ENCODE data around the gene MRTFB.

The MRTFB gene

GRCh38 chr16:14215941-14216340 lies 144.8 kb downstream of the MRTFB start:
- Histone ChIP-seq H4K20me1 (ENCODE audit: insufficient read depth, low read length) (no peaks in the 10 kb centered on the region), H3K9ac (ENCODE audit: low read length) (no peak overlapping the region), H3K4me1 (ENCODE audit: low read length) (no peaks in the 10 kb centered on the region), H3K27me3 (ENCODE audit: low read depth, low read length) (no peaks in the 10 kb centered on the region), H3K4me3 (ENCODE audit: low read length) (no peak overlapping the region), H3K9me3 (ENCODE audit: insufficient read depth, low read length) (no peaks in the 10 kb centered on the region), H2AFZ (ENCODE audit: low read depth, low read length) (no peak overlapping the region), H3K27ac (ENCODE audit: low read length) (no peak overlapping the region), H3K4me2 (ENCODE audit: low read length) (no peak overlapping the region), H3K36me3 (replicated peaks; ENCODE audit: low read depth, low read length) (peaks cover 9% of the 10 kb centered on the region), H3K79me2 (ENCODE audit: low read length) (no peaks in the 10 kb centered on the region)
- TF ChIP-seq CTCF (IDR thresholded peaks at IDR 0.05; ENCODE audit: low read depth, low read length) (no peak), EZH2phosphoT487 (IDR thresholded peaks at IDR 0.05; ENCODE audit: low read depth) (no peak)

DNA sequence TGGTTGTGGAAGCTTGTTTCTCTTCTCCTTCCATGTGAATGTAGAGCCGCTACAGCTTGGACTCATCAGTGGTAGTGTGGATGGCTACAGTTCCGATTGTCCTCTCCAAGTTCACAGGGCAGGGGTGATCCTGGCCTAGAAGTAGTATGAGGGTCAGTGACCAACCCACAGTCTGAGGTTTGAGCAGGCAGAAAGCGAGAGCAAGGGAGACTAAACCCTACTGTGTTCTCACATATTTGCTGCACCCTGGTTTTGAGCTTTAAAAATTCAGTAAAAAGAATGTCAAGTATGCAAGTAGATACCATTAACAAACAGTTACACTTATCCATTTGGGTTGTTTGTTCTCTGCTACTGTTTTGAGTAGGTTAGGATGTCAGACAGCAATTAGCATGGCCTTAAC lies 148.9 kb downstream of the MRTFB start:
- no peaks in the 10 kb centered on the region for H3K27me3 ChIP-seq (ENCODE audit: low read depth, low read length)
- no peak for TF ChIP-seq CTCF (IDR thresholded peaks at IDR 0.05; ENCODE audit: low read depth, low read length)
- no peak for TF ChIP-seq EZH2phosphoT487 (IDR thresholded peaks at IDR 0.05; ENCODE audit: low read depth)
- H3K9me3 ChIP-seq (ENCODE audit: insufficient read depth, low read length): no peaks in the 10 kb centered on the region
- no peak overlapping the region for H3K4me3 ChIP-seq (ENCODE audit: low read length)
- H3K36me3 ChIP-seq (replicated peaks; ENCODE audit: low read depth, low read length): peaks cover 23% of the 10 kb centered on the region
- no peak overlapping the region for H3K9ac ChIP-seq (ENCODE audit: low read length)
- H3K79me2 ChIP-seq (ENCODE audit: low read length): no peaks in the 10 kb centered on the region
- no peaks in the 10 kb centered on the region for H4K20me1 ChIP-seq (ENCODE audit: insufficient read depth, low read length)
- no peak overlapping the region for H3K4me2 ChIP-seq (ENCODE audit: low read length)
- no peaks in the 10 kb centered on the region for H3K4me1 ChIP-seq (ENCODE audit: low read length)
- H2AFZ ChIP-seq (ENCODE audit: low read depth, low read length): no peak overlapping the region
- no peak overlapping the region for H3K27ac ChIP-seq (ENCODE audit: low read length)

- H3K9ac ChIP-seq (ENCODE audit: low read length): no peak overlapping the region
Observed at GRCh38 chr16:14223632-14224031, 152.5 kb downstream of the MRTFB start.

GRCh38 chr16:14225457-14225856 lies 154.3 kb downstream of the MRTFB start:
- Histone ChIP-seq H3K9ac (ENCODE audit: low read length) (no peak overlapping the region), H3K27me3 (ENCODE audit: low read depth, low read length) (no peaks in the 10 kb centered on the region), H3K4me3 (ENCODE audit: low read length) (no peak overlapping the region), H2AFZ (ENCODE audit: low read depth, low read length) (no peak overlapping the region), H3K79me2 (ENCODE audit: low read length) (no peaks in the 10 kb centered on the region), H3K27ac (ENCODE audit: low read length) (no peak overlapping the region), H3K9me3 (ENCODE audit: insufficient read depth, low read length) (no peaks in the 10 kb centered on the region), H4K20me1 (ENCODE audit: insufficient read depth, low read length) (no peaks in the 10 kb centered on the region), H3K36me3 (replicated peaks; ENCODE audit: low read depth, low read length) (peaks cover 16% of the 10 kb centered on the region), H3K4me2 (ENCODE audit: low read length) (no peak overlapping the region), H3K4me1 (ENCODE audit: low read length) (no peaks in the 10 kb centered on the region)
- TF ChIP-seq EZH2phosphoT487 (IDR thresholded peaks at IDR 0.05; ENCODE audit: low read depth) (no peak), CTCF (IDR thresholded peaks at IDR 0.05; ENCODE audit: low read depth, low read length) (no peak)

More at GRCh38 chr16:14223632-14224031, 152.5 kb downstream of the MRTFB start:
- Histone ChIP-seq H3K79me2 (ENCODE audit: low read length) (no peaks in the 10 kb centered on the region), H3K9me3 (ENCODE audit: insufficient read depth, low read length) (no peaks in the 10 kb centered on the region), H3K4me3 (ENCODE audit: low read length) (no peak overlapping the region), H3K27ac (ENCODE audit: low read length) (no peak overlapping the region), H2AFZ (ENCODE audit: low read depth, low read length) (no peak overlapping the region), H3K4me2 (ENCODE audit: low read length) (no peak overlapping the region), H3K36me3 (replicated peaks; ENCODE audit: low read depth, low read length) (peaks cover 23% of the 10 kb centered on the region), H3K27me3 (ENCODE audit: low read depth, low read length) (no peaks in the 10 kb centered on the region), H3K4me1 (ENCODE audit: low read length) (no peaks in the 10 kb centered on the region), H4K20me1 (ENCODE audit: insufficient read depth, low read length) (no peaks in the 10 kb centered on the region)
- TF ChIP-seq EZH2phosphoT487 (IDR thresholded peaks at IDR 0.05; ENCODE audit: low read depth) (no peak), CTCF (IDR thresholded peaks at IDR 0.05; ENCODE audit: low read depth, low read length) (no peak)
